HepG2 (cell line): ENCODE measurements around the gene CBFA2T2. TPM values are rescaled to one million over a fixed set of nuclear protein-coding genes. Genes with fewer than 3 reads are reported as not detected.

Experiments
- ADNP ChIP-seq: sonication (generic); formaldehyde crosslinking; IDR thresholded peaks from 2 replicates; pipeline ENCODE4 v1.4.0; 2020; ENCODE audit warnings: missing genetic modification reagents
- BRCA1 ChIP-seq: sonication (generic); formaldehyde crosslinking; IDR thresholded peaks from 2 replicates; pipeline ENCODE4 v1.4.0; 2020; ENCODE audit warnings: missing genetic modification reagents
- ETV5 ChIP-seq: IDR thresholded peaks from 2 replicates; pipeline ENCODE4 v1.6.1; 2018; ENCODE audit warnings: missing biosample characterization, missing genetic modification reagents, inconsistent platforms, borderline replicate concordance
- FOSL2 ChIP-seq: sonication (generic); formaldehyde crosslinking; IDR thresholded peaks from 2 replicates; pipeline ENCODE4 v1.4.0; 2020; ENCODE audit warnings: missing genetic modification reagents
- FOXC1 ChIP-seq: sonication (generic); formaldehyde crosslinking; IDR thresholded peaks from 2 replicates; pipeline ENCODE4 v1.8.0; 2022; ENCODE audit warnings: mild to moderate bottlenecking, missing genetic modification reagents, borderline replicate concordance
- FOXK1 ChIP-seq: sonication (generic); formaldehyde crosslinking; IDR thresholded peaks from 2 replicates; pipeline ENCODE4 v1.4.0; 2020; ENCODE audit warnings: low read depth, missing genetic modification reagents, borderline replicate concordance
- FOXM1 ChIP-seq: sonication (generic); formaldehyde crosslinking; IDR thresholded peaks from 2 replicates; pipeline ENCODE4 v1.5.0; 2020; ENCODE audit warnings: missing genetic modification reagents
- HINFP ChIP-seq: sonication (generic); formaldehyde crosslinking; IDR thresholded peaks from 2 replicates; pipeline ENCODE4 v1.4.0; 2020; ENCODE audit warnings: low read depth, mild to moderate bottlenecking, missing genetic modification reagents
- HOXA5 ChIP-seq: sonication (generic); formaldehyde crosslinking; IDR thresholded peaks from 2 replicates; pipeline ENCODE4 v1.4.0; 2020; ENCODE audit warnings: missing genetic modification reagents
- JARID2 ChIP-seq: sonication (generic); formaldehyde crosslinking; IDR thresholded peaks from 2 replicates; pipeline ENCODE4 v1.8.1; 2023; ENCODE audit warnings: missing genetic modification reagents, inconsistent platforms; ENCODE audit not compliant: insufficient replicate concordance
- KDM1A ChIP-seq: IDR thresholded peaks from 2 replicates; pipeline ENCODE4 v1.6.1; 2016; ENCODE audit warnings: missing compliant biosample characterization
- MEIS2 ChIP-seq: sonication (generic); formaldehyde crosslinking; IDR thresholded peaks from 2 replicates; pipeline ENCODE4 v1.9.0; 2021; ENCODE audit warnings: mild to moderate bottlenecking, missing genetic modification reagents
- MXI1 ChIP-seq: IDR thresholded peaks from 3 replicates; pipeline ENCODE4 v1.6.1; 2012; ENCODE audit warnings: low read depth, low read length, inconsistent platforms, borderline replicate concordance
- PPARG ChIP-seq: conservative IDR thresholded peaks from 2 replicates; pipeline ENCODE4 v1.6.1; 2016; ENCODE audit warnings: missing biosample characterization, missing genetic modification reagents
- SOX5 ChIP-seq: IDR thresholded peaks from 2 replicates; pipeline ENCODE4 v1.6.1; 2016; ENCODE audit warnings: borderline replicate concordance
- TBX2 ChIP-seq: sonication (generic); formaldehyde crosslinking; IDR thresholded peaks from 2 replicates; pipeline ENCODE4 v1.5.0; 2020; ENCODE audit warnings: missing genetic modification reagents, mild to moderate bottlenecking, borderline replicate concordance
- TP53 ChIP-seq: sonication (generic); formaldehyde crosslinking; conservative IDR thresholded peaks from 2 replicates; pipeline ENCODE4 v1.4.0; 2020; ENCODE audit warnings: missing genetic modification reagents
- YEATS2 ChIP-seq: sonication (generic); formaldehyde crosslinking; IDR thresholded peaks from 2 replicates; pipeline ENCODE4 v1.4.0; 2020; ENCODE audit warnings: missing genetic modification reagents, borderline replicate concordance
- ZNF232 ChIP-seq: sonication (generic); formaldehyde crosslinking; IDR thresholded peaks from 2 replicates; pipeline ENCODE4 v1.4.0; 2020; ENCODE audit warnings: missing genetic modification reagents, borderline replicate concordance
- ZNF263 ChIP-seq: sonication (generic); formaldehyde crosslinking; IDR thresholded peaks from 2 replicates; pipeline ENCODE4 v1.4.0; 2020; ENCODE audit warnings: missing genetic modification reagents
- ZNF547 ChIP-seq: sonication (generic); formaldehyde crosslinking; IDR thresholded peaks from 2 replicates; pipeline ENCODE4 v1.5.1; 2020; ENCODE audit warnings: mild to moderate bottlenecking, missing genetic modification reagents
- ZNF557 ChIP-seq: sonication (generic); formaldehyde crosslinking; IDR thresholded peaks from 2 replicates; pipeline ENCODE4 v1.4.0; 2020; ENCODE audit warnings: missing genetic modification reagents
- polyA plus RNA-seq, 8 experiments: library from polyadenylated mRNA; depleted of rRNA in 3 of 8; stranded (reverse) in 7 of 8; unstranded in 1 of 8; fragments of >200 nt; fragmentation: Illumina TruSeq in 4 of 8; extraction: Trizol in 4 of 8; gene quantifications; 2 replicates each; pipeline versions ENCODE4 v1.2.1 to v1.2.3, GENCODE V29; 2011 to 2016; ENCODE audit warnings: low read depth in 4 of 8, missing spikeins in 1 of 8, mixed read lengths in 1 of 8; ENCODE audit not compliant: insufficient read depth in 1 of 8
- total RNA-seq, 5 experiments: library from RNA; depleted of rRNA; stranded (reverse); fragments of >200 nt; fragmentation: Illumina TruSeq; extraction: Trizol; gene quantifications; 2 replicates each; pipeline ENCODE4 v1.2.3, GENCODE V29; 2016; ENCODE audit warnings: low read depth in 1 of 5
- TF ChIP-seq, protein P1 (sequence below): IDR thresholded peaks from 2 replicates; pipeline ENCODE4 v1.6.1; 2016
- TF ChIP-seq, protein P2 (sequence below), 2 experiments: fragments of 450-650 bp in 1 of 2; sonication (generic) in 1 of 2; formaldehyde crosslinking; IDR thresholded peaks; 2 replicates each; pipeline versions ENCODE4 v1.5.0 to v1.8.0; 2020 to 2022; ENCODE audit warnings: mild to moderate bottlenecking in 1 of 2, missing genetic modification reagents in 1 of 2
- TF ChIP-seq, protein P3 (sequence below), 2 experiments: sonication (generic) in 1 of 2; formaldehyde crosslinking in 1 of 2; IDR thresholded peaks; 2 replicates each; pipeline versions ENCODE4 v1.4.0 to v1.6.1; 2018 to 2020; ENCODE audit warnings: missing genetic modification reagents in 2 of 2, borderline replicate concordance in 1 of 2, low read depth in 1 of 2, mild to moderate bottlenecking in 1 of 2, missing biosample characterization in 1 of 2

The CBFA2T2 gene
- total and polyA plus RNA-seq, 2 of the 13 experiments (the other 11 are each of a cell fraction or from before 2014, with no cell fraction given): 6.3 to 21.2 TPM

DNA sequence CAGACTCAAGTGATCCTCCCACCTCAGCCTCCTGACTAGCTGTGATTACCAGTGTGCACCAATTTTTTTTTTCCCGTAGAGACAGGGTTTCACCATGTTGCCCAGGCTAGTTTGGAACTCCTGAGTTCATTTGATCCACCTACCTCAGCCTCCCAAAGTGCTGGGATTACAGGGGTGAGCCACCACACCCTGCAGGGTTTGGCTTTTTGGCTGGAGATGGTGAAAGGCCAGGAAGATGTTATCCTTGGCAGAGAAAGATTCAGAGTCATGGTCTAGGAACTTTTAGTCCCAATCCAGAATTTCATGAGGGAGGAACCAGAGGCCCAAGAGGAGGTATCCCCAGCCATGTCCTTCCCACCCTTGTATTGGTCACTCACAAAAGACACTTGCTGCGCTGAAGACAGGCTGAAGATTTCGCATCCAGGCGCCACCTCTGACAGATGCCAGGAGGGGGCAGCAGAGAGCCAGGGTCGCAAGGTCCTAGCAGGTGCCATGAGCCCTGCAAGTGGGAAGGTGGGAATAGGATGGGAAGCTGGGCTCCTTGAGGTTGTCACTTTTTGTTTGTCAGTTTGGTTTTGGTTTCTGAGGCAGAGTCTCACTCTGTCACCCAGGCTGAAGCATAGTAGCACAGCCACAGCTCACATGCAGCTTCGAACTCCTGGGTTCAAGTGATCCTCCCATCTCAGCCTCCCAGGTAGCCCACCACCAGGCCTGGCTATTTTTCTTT, 32.8 kb upstream of the CBFA2T2 start (continued):
- TF ChIP-seq ZNF263 (CRISPR knock-in tag): 0 out of 2 replicates have a peak, but pooled peaks have one; percentile 35
- 0 out of 2 replicates have a peak, but pooled peaks have one; percentile 22 for TF ChIP-seq PPARG (CRISPR knock-in tag)
- 0 out of 2 replicates have a peak, but pooled peaks have one; percentile 32 for TF ChIP-seq FOSL2 (CRISPR knock-in tag)
- TF ChIP-seq HOXA5 (CRISPR knock-in tag): peak; percentile 81
- TF ChIP-seq TBX2 (CRISPR knock-in tag): peak; percentile 53; the same call in 1 of the 2 replicates
- TF ChIP-seq ADNP: 0 out of 2 replicates have a peak, but pooled peaks have one; percentile 44
- TF ChIP-seq HINFP (CRISPR knock-in tag): 0 out of 2 replicates have a peak, but pooled peaks have one; percentile 32
- TF ChIP-seq ZNF232: peak; percentile 74; the same call in 1 of the 2 replicates
- TF ChIP-seq, protein P1, sequence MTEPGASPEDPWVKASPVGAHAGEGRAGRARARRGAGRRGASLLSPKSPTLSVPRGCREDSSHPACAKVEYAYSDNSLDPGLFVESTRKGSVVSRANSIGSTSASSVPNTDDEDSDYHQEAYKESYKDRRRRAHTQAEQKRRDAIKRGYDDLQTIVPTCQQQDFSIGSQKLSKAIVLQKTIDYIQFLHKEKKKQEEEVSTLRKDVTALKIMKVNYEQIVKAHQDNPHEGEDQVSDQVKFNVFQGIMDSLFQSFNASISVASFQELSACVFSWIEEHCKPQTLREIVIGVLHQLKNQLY (CRISPR knock-in tag): 0 out of 2 replicates have a peak, but pooled peaks have one; percentile 46
- 0 out of 2 replicates have a peak, but pooled peaks have one; percentile 39 for TF ChIP-seq ZNF547 (CRISPR knock-in tag)
- TF ChIP-seq, protein P2, sequence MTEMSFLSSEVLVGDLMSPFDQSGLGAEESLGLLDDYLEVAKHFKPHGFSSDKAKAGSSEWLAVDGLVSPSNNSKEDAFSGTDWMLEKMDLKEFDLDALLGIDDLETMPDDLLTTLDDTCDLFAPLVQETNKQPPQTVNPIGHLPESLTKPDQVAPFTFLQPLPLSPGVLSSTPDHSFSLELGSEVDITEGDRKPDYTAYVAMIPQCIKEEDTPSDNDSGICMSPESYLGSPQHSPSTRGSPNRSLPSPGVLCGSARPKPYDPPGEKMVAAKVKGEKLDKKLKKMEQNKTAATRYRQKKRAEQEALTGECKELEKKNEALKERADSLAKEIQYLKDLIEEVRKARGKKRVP (CRISPR knock-in tag; IDR thresholded peaks at IDR 0.05): peak in 1 of 2 experiments; percentile 19; a peak in 1 of 4 replicates
- TF ChIP-seq FOXK1 (CRISPR knock-in tag): peak; percentile 41; the same call in 1 of the 2 replicates
- 0 out of 2 replicates have a peak, but pooled peaks have one; percentile 39 for TF ChIP-seq FOXM1 (CRISPR knock-in tag)
- 0 out of 2 replicates have a peak, but pooled peaks have one; percentile 66 for TF ChIP-seq FOXC1 (CRISPR knock-in tag)
- TF ChIP-seq TP53: 0 out of 2 replicates have a peak, but pooled peaks have one; percentile 65
- 0 out of 2 replicates have a peak, but pooled peaks have one; percentile 23 for TF ChIP-seq KDM1A (CRISPR knock-in tag)
- TF ChIP-seq MXI1: peak; percentile 65; the same call in 1 of the 3 replicates
- peak; percentile 36; the same call in 1 of the 2 replicates for TF ChIP-seq ETV5 (CRISPR knock-in tag)
- peak; percentile 34; the same call in 1 of the 2 replicates for TF ChIP-seq YEATS2 (CRISPR knock-in tag)
- peak; percentile 80 for TF ChIP-seq JARID2 (CRISPR knock-in tag)
- TF ChIP-seq, protein P3, sequence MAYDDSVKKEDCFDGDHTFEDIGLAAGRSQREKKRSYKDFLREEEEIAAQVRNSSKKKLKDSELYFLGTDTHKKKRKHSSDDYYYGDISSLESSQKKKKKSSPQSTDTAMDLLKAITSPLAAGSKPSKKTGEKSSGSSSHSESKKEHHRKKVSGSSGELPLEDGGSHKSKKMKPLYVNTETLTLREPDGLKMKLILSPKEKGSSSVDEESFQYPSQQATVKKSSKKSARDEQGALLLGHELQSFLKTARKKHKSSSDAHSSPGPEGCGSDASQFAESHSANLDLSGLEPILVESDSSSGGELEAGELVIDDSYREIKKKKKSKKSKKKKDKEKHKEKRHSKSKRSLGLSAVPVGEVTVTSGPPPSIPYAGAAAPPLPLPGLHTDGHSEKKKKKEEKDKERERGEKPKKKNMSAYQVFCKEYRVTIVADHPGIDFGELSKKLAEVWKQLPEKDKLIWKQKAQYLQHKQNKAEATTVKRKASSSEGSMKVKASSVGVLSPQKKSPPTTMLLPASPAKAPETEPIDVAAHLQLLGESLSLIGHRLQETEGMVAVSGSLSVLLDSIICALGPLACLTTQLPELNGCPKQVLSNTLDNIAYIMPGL (CRISPR knock-in tag; IDR thresholded peaks at IDR 0.05; ENCODE audit: borderline replicate concordance in 1 of 2, low read depth in 1 of 2): peak; percentile 73 to 87
- peak; percentile 73; the same call in 1 of the 2 replicates for TF ChIP-seq BRCA1 (CRISPR knock-in tag)
- peak; percentile 84; the same call in 1 of the 2 replicates for TF ChIP-seq MEIS2 (CRISPR knock-in tag)
- peak; percentile 38; the same call in 1 of the 2 replicates for TF ChIP-seq SOX5 (CRISPR knock-in tag)
- TF ChIP-seq ZNF557: peak; percentile 78; the same call in 1 of the 2 replicates
